ENCODE measurements around the gene MSRB1.

Gene MSRB1

GRCh38 chr16:1933097-1933661, 9.8 kb downstream of the MSRB1 start:
- Histone ChIP-seq H3K36me3 (ENCODE audit: control insufficient read depth, insufficient read depth, low read length) (peaks cover under 1% of the 10 kb centered on the region), H3K9me3 (ENCODE audit: control insufficient read depth, insufficient read depth, low read length) (no peaks in the 10 kb centered on the region), H3K4me3 (ENCODE audit: low read length) (no peak overlapping the region), H3K4me1 (ENCODE audit: control insufficient read depth, insufficient read depth, low read length) (peaks cover 5% of the 10 kb centered on the region), H3K27ac (ENCODE audit: low read length) (no peak overlapping the region), H3K27me3 (ENCODE audit: control insufficient read depth, insufficient read depth, low read length) (peaks cover 2% of the 10 kb centered on the region; the same call in 1 of the 2 replicates)
- no peak for DNase-seq (ENCODE audit: low read depth, low spot score)
- WGBS (ENCODE audit: insufficient coverage, insufficient read length) = no CpG with 5 or more reads among the region's 23 CpGs

DNA sequence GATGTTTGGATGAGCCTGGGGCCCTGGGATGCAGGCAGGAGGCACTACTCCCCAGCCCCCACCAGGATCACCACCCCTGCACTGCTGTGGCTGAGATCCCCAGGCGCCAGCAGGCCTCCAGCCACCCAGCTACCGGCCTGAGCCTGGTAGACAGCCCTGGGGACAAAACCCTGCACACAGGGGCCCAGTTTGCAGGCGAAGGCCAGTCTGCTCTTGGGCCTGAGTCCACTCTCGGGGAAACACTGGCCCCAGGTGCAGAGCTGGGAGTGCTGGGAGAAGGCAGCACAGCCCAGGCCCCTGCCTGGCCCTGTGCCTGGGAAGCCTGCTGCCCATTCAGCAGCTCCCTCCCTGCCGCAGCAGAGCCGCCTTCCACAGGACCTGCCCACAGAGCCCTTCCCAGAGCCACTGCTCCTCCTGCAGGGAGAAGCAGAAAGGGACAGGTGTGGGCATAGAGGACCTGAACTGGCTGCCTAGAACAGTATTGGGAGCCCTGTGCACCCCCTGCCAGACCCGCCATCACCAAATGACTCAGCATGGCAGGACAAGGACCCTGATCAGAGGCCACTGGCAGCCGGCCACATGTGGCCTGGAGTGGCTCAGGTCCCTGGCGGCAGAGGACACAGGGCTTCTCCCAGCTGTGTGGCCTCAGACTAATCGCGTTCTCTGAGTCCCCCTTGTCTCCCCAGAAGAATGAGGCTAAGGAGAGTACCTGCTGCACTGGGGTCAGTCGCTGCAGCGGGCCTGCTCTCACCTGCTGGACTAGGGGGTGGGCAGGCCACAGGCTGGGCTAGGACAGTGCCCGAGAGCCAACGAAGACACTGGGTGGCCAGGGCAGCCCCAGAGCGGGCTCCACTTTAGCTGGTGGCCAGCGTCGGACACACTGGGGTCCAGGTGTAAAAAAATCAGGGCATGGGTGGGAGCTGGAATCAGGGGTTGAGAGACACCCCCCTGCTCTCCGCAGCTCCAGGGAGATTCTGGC, 10.7 kb downstream of the MSRB1 start:
- Histone ChIP-seq H3K36me3 (ENCODE audit: control insufficient read depth, insufficient read depth, low read length) (no peaks in the 10 kb centered on the region), H3K27ac (ENCODE audit: low read length) (no peak overlapping the region), H3K9me3 (ENCODE audit: control insufficient read depth, insufficient read depth, low read length) (no peaks in the 10 kb centered on the region), H3K4me3 (ENCODE audit: low read length) (no peak overlapping the region), H3K4me1 (ENCODE audit: control insufficient read depth, insufficient read depth, low read length) (peaks cover 5% of the 10 kb centered on the region), H3K27me3 (ENCODE audit: control insufficient read depth, insufficient read depth, low read length) (peaks cover 2% of the 10 kb centered on the region; the same call in 1 of the 2 replicates)
- no CpG with 5 or more reads among the region's 19 CpGs for WGBS (ENCODE audit: insufficient coverage, insufficient read length)
- DNase-seq (ENCODE audit: low read depth, low spot score) = no peak

DNA sequence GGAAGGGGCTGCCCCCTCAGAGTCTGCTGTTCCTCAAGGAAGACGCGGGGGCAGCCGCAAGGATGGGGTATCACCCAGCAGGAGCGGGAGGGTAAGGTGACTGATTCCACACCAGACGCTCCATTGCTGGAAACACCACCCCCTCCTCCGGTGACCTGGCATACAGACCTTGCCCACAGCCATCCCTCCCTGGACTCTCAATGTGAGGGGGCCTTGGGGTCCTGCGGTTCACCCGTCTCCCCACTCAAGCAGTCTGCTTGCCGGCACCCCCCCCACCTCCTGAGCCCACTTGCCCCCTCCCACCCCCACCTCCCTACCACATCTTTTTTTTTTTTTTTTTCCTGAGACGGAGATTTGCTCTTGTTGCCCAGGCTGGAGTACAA, 12.7 kb downstream of the MSRB1 start:
- no peak overlapping the region for H3K4me3 ChIP-seq (ENCODE audit: low read length)
- no peak overlapping the region for H3K27ac ChIP-seq (ENCODE audit: low read length)
- H3K27me3 ChIP-seq (ENCODE audit: control insufficient read depth, insufficient read depth, low read length) = peaks cover 2% of the 10 kb centered on the region; the same call in 1 of the 2 replicates
- no peaks in the 10 kb centered on the region for H3K36me3 ChIP-seq (ENCODE audit: control insufficient read depth, insufficient read depth, low read length)
- DNase-seq (ENCODE audit: low read depth, low spot score) = no peak
- peaks cover 7% of the 10 kb centered on the region for H3K4me1 ChIP-seq (ENCODE audit: control insufficient read depth, insufficient read depth, low read length)
- no CpG with 5 or more reads among the region's 10 CpGs for WGBS (ENCODE audit: insufficient coverage, insufficient read length)
- H3K9me3 ChIP-seq (ENCODE audit: control insufficient read depth, insufficient read depth, low read length) = no peaks in the 10 kb centered on the region

DNA sequence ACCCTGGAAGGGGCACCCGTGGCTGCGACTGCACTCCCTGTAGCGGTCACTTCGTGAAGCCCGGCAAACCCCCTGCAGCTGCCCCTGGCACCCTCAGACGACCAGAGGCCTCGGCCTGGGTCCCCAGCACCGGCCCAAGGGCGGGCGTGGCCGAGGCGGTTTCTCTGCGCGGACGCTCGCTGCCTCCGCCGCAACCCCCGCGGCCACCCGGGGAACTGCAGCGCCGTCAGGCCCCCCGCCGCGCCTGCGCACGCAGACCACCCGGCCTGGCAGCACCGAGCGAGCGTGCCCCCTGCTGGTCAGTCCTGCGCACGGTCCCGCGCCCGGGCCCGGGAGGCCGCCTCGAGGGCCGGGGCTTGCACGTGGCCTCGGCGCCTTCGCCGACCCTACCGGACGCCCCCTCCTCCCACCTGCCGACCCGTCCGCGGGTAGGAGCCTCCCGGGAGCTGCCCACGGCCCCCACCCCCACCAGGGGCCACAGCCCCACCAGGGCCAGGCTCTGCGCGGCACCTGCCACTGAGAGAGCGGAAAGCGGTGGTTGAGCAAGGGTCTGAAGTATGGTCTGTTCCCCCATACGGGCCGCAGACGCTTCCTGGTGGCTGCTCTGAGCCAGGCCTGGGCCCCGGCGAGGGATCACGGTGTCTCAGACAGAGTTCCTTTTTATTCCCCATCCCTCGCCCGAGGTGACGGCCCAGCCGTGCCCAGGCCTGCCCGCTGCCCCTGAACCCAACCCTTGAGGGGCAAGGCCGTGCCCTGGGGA, 13.2 kb downstream of the MSRB1 start:
- peak overlapping the region; percentile 43; the same call in 1 of the 2 replicates for H3K4me3 ChIP-seq (ENCODE audit: low read length)
- DNase-seq (ENCODE audit: low read depth, low spot score) = no peak
- no peak overlapping the region for H3K27ac ChIP-seq (ENCODE audit: low read length)
- H3K9me3 ChIP-seq (ENCODE audit: control insufficient read depth, insufficient read depth, low read length) = no peaks in the 10 kb centered on the region
- no peaks in the 10 kb centered on the region for H3K36me3 ChIP-seq (ENCODE audit: control insufficient read depth, insufficient read depth, low read length)
- peaks cover 7% of the 10 kb centered on the region for H3K4me1 ChIP-seq (ENCODE audit: control insufficient read depth, insufficient read depth, low read length)
- WGBS (ENCODE audit: insufficient coverage, insufficient read length) = no CpG with 5 or more reads among the region's 70 CpGs
- peaks cover 2% of the 10 kb centered on the region; the same call in 1 of the 2 replicates for H3K27me3 ChIP-seq (ENCODE audit: control insufficient read depth, insufficient read depth, low read length)

- H3K9me3 ChIP-seq (ENCODE audit: control insufficient read depth, insufficient read depth, low read length) = no peaks in the 10 kb centered on the region
- no peaks in the 10 kb centered on the region for H3K36me3 ChIP-seq (ENCODE audit: control insufficient read depth, insufficient read depth, low read length)
- H3K4me1 ChIP-seq (ENCODE audit: control insufficient read depth, insufficient read depth, low read length) = peaks cover 7% of the 10 kb centered on the region
- no CpG with 5 or more reads among the region's 11 CpGs for WGBS (ENCODE audit: insufficient coverage, insufficient read length)
- no peak overlapping the region for H3K27ac ChIP-seq (ENCODE audit: low read length)
- H3K27me3 ChIP-seq (ENCODE audit: control insufficient read depth, insufficient read depth, low read length) = peaks cover 2% of the 10 kb centered on the region; the same call in 1 of the 2 replicates
- DNase-seq (ENCODE audit: low read depth, low spot score) = no peak
- peak overlapping the region; percentile 43; the same call in 1 of the 2 replicates for H3K4me3 ChIP-seq (ENCODE audit: low read length)
Measured at GRCh38 chr16:1929105-1929504, 13.9 kb downstream of the MSRB1 start.

DNA sequence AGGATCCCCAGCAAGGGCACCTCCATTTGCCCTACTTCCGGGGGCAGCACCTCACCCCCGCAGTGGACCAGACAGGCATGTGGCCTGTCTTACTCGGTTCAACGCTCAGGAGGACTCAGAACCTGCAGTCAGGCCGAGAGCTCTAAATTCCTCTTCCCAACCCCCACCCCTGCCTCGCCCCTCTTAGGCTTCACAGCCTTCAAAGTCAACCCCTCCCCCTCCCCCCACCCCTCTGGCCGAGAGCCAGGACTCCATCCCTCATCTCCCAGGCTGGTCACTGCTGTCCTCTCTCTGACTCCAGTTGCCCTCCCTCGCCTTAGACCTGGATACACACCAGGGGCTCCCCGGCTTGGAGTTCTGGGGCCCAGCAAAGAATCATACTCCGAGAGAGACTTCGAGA, 16.7 kb downstream of the MSRB1 start:
- H3K27ac ChIP-seq (ENCODE audit: low read length) = no peak overlapping the region
- DNase-seq (ENCODE audit: low read depth, low spot score) = no peak
- H3K4me3 ChIP-seq (ENCODE audit: low read length) = no peak overlapping the region
- H3K36me3 ChIP-seq (ENCODE audit: control insufficient read depth, insufficient read depth, low read length) = no peaks in the 10 kb centered on the region
- no peaks in the 10 kb centered on the region for H3K9me3 ChIP-seq (ENCODE audit: control insufficient read depth, insufficient read depth, low read length)
- peaks cover 9% of the 10 kb centered on the region for H3K4me1 ChIP-seq (ENCODE audit: control insufficient read depth, insufficient read depth, low read length)
- no CpG with 5 or more reads among the region's 11 CpGs for WGBS (ENCODE audit: insufficient coverage, insufficient read length)
- peaks cover 6% of the 10 kb centered on the region; the same call in 1 of the 2 replicates for H3K27me3 ChIP-seq (ENCODE audit: control insufficient read depth, insufficient read depth, low read length)

DNA sequence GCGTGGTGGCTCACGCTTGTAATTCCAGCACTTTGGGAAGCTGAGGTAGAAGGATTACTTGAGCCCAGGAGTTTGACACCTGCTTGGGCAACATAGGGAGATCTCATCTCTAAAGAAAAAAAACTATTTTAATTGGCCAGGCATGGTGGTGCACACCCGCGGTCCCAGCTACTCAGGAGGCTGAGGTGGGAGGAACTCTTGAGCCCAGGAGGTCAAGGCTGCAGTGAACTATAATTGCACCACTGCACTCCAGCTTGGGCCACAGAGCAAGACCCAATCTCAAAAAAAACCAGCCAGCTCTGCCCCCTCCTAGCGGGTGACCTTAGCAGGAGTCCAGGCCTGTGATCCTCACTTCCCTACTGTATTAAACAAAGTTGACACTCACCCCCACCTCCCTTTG, 18.9 kb downstream of the MSRB1 start:
- Histone ChIP-seq H3K27ac (ENCODE audit: low read length) (no peak overlapping the region), H3K9me3 (ENCODE audit: control insufficient read depth, insufficient read depth, low read length) (no peaks in the 10 kb centered on the region), H3K4me3 (ENCODE audit: low read length) (no peak overlapping the region), H3K36me3 (ENCODE audit: control insufficient read depth, insufficient read depth, low read length) (no peaks in the 10 kb centered on the region), H3K4me1 (ENCODE audit: control insufficient read depth, insufficient read depth, low read length) (peaks cover 7% of the 10 kb centered on the region; the same call in 1 of the 2 replicates), H3K27me3 (ENCODE audit: control insufficient read depth, insufficient read depth, low read length) (peaks cover 21% of the 10 kb centered on the region)
- no CpG with 5 or more reads among the region's 5 CpGs for WGBS (ENCODE audit: insufficient coverage, insufficient read length)
- DNase-seq (ENCODE audit: low read depth, low spot score) = no peak

GRCh38 chr16:1923299-1924034, 19.5 kb downstream of the MSRB1 start:
- DNase-seq (ENCODE audit: low read depth, low spot score) = peak; percentile 37
- no peaks in the 10 kb centered on the region for H3K36me3 ChIP-seq (ENCODE audit: control insufficient read depth, insufficient read depth, low read length)
- no peak overlapping the region for H3K4me3 ChIP-seq (ENCODE audit: low read length)
- WGBS (ENCODE audit: insufficient coverage, insufficient read length) = no CpG with 5 or more reads among the region's 24 CpGs
- H3K4me1 ChIP-seq (ENCODE audit: control insufficient read depth, insufficient read depth, low read length) = peaks cover 7% of the 10 kb centered on the region; the same call in 1 of the 2 replicates
- H3K27me3 ChIP-seq (ENCODE audit: control insufficient read depth, insufficient read depth, low read length) = peaks cover 28% of the 10 kb centered on the region
- no peaks in the 10 kb centered on the region for H3K9me3 ChIP-seq (ENCODE audit: control insufficient read depth, insufficient read depth, low read length)
- H3K27ac ChIP-seq (ENCODE audit: low read length) = no peak overlapping the region

GRCh38 chr16:1922357-1922756, 20.6 kb downstream of the MSRB1 start:
- DNase-seq (ENCODE audit: low read depth, low spot score) = no peak
- Histone ChIP-seq H3K36me3 (ENCODE audit: control insufficient read depth, insufficient read depth, low read length) (no peaks in the 10 kb centered on the region), H3K27me3 (ENCODE audit: control insufficient read depth, insufficient read depth, low read length) (peaks cover 34% of the 10 kb centered on the region), H3K27ac (ENCODE audit: low read length) (no peak overlapping the region), H3K4me1 (ENCODE audit: control insufficient read depth, insufficient read depth, low read length) (peaks cover 9% of the 10 kb centered on the region), H3K4me3 (ENCODE audit: low read length) (no peak overlapping the region), H3K9me3 (ENCODE audit: control insufficient read depth, insufficient read depth, low read length) (no peaks in the 10 kb centered on the region)
- no CpG with 5 or more reads among the region's 8 CpGs for WGBS (ENCODE audit: insufficient coverage, insufficient read length)

Data from iPS DF 6.9 (cell line).